Inflammatory macrophage treated with lipopolysaccharide for 4 hours (primary cell): ENCODE measurements around the gene LPGAT1.
"Not testable (repeated sequence)": the region's sequence is repeated elsewhere in the genome, so short reads cannot be mapped to it uniquely, and the experiment has no call there.

ENCODE experiments used
- DNase-seq: peaks from one replicate; pipeline ENCODE4 v3.0.0-alpha.2; 2020

The LPGAT1 gene

GRCh38 chr1:211698161-211699026, 132.2 kb downstream of the LPGAT1 start:
- peak; percentile 40 for DNase-seq

- DNase-seq: no peak
Measured at GRCh38 chr1:211697356-211697755, 133.2 kb downstream of the LPGAT1 start.

- DNase-seq: peak; percentile 68
Measured at GRCh38 chr1:211695135-211695816, 135.3 kb downstream of the LPGAT1 start.

- not testable (repeated sequence) for DNase-seq
Measured at GRCh38 chr1:211693911-211694310, 136.7 kb downstream of the LPGAT1 start.
